Raji (cell line): ENCODE measurements around the gene CDKN2B-AS1.
A peak's percentile ranks its signal among the peaks of the same experiment; 100 is the strongest.

ENCODE experiments used
- POLR2A ChIP-seq: IDR thresholded peaks from 2 replicates; pipeline ENCODE4 v1.6.1; 2011; ENCODE audit warnings: low read depth, low read length, control low read depth; ENCODE audit not compliant: insufficient read depth

CDKN2B-AS1 gene

DNA sequence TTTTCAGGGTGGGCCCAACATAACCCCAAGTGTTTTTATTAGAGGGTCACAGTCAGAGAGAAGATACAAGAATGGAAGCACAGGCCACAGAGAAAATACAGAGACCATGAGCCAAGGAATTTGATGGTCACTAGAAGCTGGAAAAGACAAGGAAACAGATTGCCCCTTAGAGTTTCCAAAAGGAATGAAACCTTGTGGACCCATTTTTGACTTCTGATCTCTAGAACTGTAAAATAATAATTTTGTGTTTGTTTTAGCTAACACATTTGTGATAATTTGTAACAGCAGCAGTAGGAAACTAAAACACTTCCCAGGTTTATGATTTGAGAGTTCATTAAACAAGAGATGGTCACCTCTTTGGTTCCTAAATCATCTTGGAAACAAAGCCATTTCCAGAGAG lies 22.2 kb upstream of the CDKN2B-AS1 start:
- no peak for TF ChIP-seq POLR2A

DNA sequence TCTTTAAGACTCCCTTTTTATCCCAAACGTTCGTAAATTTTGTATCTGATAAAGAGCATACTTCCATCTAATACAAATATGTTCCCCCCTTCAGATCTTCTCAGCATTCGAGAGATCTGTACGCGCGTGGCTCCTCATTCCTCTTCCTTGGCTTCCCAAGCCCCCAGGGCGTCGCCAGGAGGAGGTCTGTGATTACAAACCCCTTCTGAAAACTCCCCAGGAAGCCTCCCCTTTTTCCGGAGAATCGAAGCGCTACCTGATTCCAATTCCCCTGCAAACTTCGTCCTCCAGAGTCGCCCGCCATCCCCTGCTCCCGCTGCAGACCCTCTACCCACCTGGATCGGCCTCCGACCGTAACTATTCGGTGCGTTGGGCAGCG lies 20.3 kb upstream of the CDKN2B-AS1 start:
- TF ChIP-seq POLR2A: no peak

DNA sequence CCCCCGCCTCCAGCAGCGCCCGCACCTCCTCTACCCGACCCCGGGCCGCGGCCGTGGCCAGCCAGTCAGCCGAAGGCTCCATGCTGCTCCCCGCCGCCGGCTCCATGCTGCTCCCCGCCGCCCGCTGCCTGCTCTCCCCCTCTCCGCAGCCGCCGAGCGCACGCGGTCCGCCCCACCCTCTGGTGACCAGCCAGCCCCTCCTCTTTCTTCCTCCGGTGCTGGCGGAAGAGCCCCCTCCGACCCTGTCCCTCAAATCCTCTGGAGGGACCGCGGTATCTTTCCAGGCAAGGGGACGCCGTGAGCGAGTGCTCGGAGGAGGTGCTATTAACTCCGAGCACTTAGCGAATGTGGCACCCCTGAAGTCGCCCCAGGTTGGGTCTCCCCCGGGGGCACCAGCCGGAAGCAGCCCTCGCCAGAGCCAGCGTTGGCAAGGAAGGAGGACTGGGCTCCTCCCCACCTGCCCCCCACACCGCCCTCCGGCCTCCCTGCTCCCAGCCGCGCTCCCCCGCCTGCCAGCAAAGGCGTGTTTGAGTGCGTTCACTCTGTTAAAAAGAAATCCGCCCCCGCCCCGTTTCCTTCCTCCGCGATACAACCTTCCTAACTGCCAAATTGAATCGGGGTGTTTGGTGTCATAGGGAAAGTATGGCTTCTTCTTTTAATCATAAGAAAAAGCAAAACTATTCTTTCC lies 19.7 kb upstream of the CDKN2B-AS1 start:
- TF ChIP-seq POLR2A: no peak

DNA sequence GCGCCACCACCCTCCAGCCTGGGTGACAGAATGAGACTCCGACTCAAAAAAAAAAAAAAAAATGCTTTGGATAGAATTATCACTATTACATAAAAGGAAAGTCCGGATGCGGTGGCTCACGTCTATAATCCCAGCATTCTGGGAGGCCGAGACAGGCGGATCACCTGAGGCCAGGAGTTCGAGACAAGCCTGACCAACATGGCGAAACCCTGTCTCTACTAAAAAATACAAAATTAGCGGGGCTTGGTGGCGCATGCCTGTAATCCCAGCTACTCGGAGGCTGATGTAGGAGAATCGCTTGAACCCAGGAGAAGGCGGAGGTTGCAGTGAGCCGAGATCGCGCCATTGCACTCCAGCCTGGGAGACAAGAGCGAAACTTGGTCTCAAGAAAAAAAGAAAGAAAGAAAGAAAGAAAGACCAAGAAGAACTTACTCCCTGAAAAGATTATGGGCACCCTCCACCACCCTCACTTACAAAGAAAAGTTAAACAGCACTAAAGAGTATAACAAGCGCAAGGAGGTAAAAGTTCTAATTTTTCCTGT lies 18.2 kb upstream of the CDKN2B-AS1 start:
- no peak for TF ChIP-seq POLR2A

DNA sequence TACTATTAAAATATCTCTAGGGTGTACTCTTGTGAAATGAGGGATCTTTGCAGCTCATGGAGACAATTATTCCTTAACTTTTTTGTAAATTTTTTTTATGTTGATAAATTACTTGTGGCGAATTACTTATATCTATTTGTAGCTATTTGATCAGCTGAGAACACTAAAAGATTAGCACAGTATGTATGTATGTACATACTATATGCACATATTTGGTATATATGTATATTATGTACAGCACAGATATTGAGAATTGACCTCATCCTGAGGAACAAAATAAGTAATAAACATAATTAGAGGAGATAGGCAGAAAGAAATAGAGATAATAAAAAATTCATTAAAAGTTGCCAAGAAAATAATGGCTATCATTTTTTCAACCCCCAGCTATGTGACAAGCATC lies 12.2 kb upstream of the CDKN2B-AS1 start:
- TF ChIP-seq POLR2A: no peak

DNA sequence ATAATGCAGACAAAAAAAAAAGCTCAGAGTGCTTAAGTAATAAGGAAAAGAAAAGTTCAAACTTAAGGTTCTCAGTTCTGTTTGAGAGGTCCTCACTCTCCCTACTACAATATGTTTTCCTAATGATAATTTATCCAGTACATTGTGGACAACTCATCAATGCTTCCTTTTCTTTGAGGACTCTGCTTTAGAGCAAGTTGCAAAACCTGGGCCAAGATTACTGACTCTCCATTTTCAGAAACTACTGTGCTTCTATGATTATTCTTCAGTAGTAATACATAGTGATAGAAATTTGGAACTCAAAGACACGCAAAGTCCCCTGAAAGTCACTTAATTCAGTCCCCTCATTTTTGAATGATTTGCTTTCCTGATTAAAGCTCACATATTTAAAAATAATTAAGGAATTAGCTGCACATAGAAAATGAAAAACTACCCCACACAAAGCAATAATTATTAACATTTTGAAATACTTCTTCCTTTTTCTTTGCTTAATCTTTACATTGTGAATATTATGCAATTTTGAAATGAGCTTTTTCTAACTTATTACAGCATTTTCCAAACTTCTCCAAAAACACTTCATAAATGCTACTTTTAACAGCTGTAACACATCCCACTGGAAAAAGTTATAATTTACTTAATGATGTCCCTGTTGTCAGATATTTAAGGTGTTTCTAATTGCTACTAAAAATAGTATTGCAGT lies 11.6 kb upstream of the CDKN2B-AS1 start:
- TF ChIP-seq POLR2A: no peak

DNA sequence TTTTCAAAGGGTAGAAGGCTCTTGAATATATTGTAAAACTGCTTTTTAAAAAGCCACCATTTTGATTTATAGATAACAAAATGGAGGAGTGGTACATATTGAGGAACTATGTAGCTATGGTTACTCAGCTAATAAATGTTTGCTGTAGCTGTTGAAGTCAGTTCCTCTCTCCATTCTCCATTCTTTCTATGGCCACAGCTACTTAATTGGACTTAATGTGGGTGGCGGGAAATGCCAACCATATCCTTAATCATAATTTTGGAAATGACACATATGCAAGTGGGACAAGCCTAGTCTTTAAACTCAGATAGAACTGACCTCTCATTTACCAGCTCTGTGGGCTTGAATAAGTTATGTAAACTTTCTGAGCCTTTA lies 11.0 kb upstream of the CDKN2B-AS1 start:
- no peak for TF ChIP-seq POLR2A

DNA sequence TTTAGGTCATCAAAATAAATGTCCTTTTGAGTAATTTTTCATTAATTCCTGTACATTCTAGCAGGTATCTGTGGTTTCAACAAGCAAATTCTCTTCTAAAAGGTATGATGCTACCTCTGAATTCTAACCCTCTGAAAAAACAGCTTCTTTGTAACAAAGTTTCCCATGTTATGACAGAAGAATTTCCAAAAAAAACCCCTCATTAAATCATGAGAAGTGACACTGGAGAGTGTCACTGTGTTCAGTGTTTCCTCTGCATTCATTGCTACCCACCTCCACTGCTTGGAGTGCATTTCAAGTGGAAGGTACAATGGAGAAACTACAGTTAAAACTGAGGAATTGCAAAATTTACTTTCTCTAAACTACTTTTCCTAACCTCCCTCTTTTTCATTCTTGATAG lies 10.5 kb upstream of the CDKN2B-AS1 start:
- TF ChIP-seq POLR2A: no peak

DNA sequence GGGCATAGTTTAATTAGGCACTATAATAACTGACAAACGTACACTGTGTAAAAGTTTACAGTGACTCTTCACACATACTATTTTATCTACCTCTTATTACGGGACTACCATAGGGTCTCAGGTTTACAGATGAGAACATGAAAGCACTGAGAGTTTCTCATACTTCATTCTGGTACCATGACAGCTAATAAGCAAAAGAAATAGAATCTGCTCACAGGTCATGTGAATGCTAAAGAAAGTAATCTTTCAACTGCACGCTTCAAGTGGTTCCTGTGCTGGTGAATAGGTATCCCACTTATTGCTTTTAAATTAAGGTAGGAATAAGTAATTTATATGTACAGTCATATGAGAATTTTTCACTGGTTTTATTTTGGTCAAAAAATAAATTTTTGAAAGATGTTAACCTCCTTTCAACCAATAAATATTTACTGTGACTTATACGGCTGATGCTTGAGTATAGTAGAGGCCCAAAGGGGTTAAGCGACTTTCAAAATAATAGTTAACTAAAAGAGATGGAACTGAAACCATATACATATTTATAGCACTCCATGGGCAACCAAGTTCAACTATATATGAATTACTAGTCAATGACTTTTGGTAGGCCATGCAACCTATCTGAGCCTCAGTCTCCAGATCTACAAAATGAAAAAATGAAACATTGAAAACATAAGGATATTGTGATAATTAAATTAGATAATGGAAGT lies 8.5 kb upstream of the CDKN2B-AS1 start:
- TF ChIP-seq POLR2A: no peak

DNA sequence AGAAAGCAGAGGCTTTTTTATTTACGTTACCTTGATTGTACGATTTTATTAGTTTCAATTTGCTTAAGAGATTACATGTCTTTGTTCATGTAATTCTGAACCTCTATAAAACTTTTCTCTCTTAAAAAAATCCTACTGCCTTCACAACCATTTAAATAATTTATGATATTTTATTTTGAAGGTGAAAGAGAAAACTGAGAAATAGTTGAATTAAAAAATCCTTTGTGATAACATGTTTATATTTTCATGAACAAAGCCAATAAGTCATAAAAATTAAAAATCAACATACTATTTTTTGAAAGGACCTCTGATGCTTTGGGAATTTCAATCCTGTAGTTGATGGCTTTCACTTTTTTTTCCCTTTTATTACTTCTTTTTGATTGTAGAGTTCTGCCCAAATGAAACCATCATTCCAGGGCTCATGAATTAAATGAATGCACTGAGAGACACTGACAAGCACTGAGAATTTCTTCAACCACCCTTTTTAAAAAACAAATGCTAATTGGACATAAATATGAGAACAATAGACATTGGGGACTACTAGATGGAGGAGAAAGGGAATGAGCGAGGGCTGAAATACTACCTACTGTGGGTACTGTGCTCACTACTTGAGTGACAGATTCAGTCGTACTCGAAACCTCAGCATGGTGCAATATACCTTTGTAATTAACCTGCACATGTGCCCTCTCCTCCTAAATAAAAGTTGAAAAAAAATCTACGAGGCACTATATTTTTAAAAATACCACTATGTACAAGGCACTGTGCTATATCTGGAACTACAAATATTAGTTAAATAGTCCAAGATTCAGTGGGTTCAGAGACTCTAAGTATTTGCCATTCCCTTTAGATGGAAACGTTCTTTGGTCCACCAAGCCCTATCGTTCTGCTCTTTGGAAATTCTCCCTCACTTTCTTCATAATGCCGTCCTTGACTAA lies 6.3 kb upstream of the CDKN2B-AS1 start:
- TF ChIP-seq POLR2A: no peak

DNA sequence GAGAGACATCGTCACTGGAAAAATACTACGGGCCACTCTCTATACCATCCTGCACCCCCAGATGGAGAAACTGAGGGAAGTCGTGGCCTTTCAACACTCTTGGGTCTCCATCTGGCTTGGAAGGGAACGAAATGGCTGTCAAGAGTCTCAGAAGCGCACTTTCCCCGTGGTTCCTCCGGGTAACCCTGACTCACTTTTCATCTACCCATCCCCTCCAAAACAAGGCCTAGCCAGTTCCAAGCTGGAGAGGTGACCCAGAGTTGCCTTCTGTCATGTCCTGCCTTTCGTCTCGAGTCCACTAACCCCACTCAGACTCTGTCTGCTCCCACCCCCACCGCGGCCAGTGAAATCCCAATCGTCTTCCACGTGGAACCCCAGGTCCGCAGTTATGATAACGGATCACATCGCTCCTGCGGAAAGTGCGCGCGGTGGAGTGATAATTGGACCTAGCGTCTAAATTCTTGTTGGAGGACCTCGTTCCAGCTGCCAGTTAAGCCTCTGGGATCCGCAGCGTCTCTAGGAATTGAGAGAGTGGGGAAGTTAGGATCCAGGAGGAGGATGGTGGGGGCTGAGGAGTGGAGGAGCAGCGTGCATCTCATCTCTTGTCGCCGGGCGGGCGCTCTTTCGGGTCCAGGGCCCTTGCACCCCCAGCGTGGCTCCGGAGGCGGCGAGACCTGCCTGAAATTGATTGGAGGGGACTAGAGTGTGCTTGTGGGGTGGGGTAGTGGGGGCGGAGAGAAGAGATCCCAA lies 5.0 kb upstream of the CDKN2B-AS1 start:
- TF ChIP-seq POLR2A: no peak

DNA sequence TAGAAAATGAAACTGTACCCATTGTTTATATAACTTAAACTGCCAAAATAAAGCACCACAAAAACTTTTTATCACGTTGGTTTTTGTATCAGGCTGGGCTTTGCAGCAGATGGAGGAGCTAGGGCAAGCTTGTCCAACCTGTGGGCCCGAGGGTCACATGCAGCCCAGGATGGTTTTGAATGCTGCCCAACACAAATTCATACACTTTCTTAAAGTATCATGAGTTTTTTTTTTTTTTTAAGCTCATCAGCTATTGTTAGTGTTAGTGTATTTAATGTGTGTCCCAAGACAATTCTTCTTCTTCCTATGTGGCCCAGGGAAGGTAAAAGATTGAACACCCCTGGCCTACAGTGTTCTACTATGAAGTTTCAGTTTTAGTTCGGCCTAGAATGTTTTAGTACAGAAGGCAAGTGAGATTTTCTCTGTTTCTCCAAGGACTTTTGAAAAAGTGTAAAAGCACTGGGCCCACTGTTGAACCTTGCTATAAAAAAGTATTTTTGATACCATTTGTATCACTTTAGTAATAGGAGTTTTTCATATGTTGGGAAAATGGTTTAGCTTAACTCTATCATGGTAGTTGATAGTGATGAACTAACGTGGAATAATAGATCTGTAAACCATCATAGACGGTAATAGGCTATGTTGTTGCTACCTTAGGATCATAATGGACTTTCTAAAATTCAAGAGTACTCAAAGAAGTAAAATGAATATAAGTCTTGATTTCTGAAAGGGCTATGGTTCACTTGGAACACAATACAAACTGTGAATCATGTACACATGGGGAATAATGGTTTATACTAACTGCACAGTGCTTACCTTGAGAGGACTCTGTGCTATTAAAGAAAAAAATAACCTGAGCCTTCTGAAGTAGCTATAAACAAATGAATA lies 3.3 kb upstream of the CDKN2B-AS1 start:
- no peak for TF ChIP-seq POLR2A

DNA sequence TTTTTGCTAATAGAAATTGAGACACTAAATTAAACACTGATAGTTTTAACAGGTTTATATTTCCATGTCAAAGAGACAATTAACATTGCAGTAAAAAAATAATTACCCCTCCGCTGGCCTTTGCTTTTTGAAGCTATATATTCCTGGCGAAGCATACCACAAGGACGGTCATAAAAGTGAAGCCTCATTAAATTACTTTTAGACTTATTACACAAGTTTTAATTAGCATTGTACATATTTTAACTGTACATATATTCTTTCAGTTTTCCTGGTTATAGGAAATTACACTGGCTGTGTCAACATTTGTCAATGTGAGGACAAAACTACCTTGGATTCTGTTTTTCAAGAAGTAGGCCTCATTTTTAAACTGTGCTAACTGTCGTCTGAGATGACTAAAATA lies 1.6 kb upstream of the CDKN2B-AS1 start:
- no peak for TF ChIP-seq POLR2A

DNA sequence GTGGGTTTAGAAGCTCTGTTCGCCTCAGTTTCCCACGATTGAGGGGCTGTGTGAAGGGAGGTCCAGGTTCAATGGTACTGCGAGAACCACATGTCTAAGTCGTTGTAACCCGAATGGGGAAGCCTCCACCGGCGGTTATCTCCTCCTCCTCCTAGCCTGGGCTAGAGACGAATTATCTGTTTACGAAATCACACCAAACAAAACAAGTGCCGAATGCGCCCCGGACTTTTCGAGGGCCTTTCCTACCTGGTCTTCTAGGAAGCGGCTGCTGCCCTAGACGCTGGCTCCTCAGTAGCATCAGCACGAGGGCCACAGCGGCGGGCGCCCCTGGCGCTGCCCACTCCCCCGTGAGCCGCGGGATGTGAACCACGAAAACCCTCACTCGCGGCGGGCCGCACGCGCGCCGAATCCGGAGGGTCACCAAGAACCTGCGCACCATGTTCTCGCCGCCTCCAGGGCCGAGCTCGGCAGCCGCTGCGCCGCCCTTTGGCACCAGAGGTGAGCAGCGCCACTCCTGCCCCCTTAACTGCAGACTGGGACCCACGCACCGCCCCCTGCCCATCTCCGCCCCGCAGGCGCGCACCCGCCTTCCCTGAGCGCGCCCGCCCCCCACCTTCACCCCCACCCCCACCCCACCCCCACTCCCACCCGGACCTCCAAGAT lies 567 bp upstream of the CDKN2B-AS1 start, which contains the start of gene CDKN2A:
CDKN2A (minus strand) TSS at position 500 of the 663 bp plus-strand sequence.
- peak; percentile 80 for TF ChIP-seq POLR2A
